AG09319 (cell line): Measurements from ENCODE around the gene MFAP1.

Source experiments
- DNase-seq: peaks from one replicate; pipeline ENCODE4 v3.0.0-alpha.2; 2010; ENCODE audit warnings: low read depth; ENCODE audit errors: extremely low read depth
- CTCF ChIP-seq: IDR thresholded peaks from 2 replicates; pipeline ENCODE4 v1.5.1; 2011; ENCODE audit warnings: low read depth, mild to moderate bottlenecking, inconsistent platforms, low read length, moderate library complexity

Gene MFAP1

GRCh38 chr15:43771816-43772215, 52.7 kb downstream of the MFAP1 start:
- no peak for TF ChIP-seq CTCF
- no peak for DNase-seq

GRCh38 chr15:43769584-43770228, 54.8 kb downstream of the MFAP1 start:
- DNase-seq: no peak

GRCh38 chr15:43763819-43764446, 60.6 kb downstream of the MFAP1 start:
- DNase-seq: no peak
- TF ChIP-seq CTCF: no peak

More at GRCh38 chr15:43769584-43770228, 54.8 kb downstream of the MFAP1 start:
- TF ChIP-seq CTCF: peak; percentile 90

- no peak for TF ChIP-seq CTCF
- no peak for DNase-seq
Measured at GRCh38 chr15:43762824-43763223, 61.7 kb downstream of the MFAP1 start.
